ENCODE results near the gene ERO1A. TPM values are rescaled to one million over a fixed set of nuclear protein-coding genes. Genes with fewer than 3 reads are reported as not detected.

The ERO1A gene
- total and polyA plus RNA-seq, 8 donors: 9.7 to 51.0 (median 25.1) TPM

DNA sequence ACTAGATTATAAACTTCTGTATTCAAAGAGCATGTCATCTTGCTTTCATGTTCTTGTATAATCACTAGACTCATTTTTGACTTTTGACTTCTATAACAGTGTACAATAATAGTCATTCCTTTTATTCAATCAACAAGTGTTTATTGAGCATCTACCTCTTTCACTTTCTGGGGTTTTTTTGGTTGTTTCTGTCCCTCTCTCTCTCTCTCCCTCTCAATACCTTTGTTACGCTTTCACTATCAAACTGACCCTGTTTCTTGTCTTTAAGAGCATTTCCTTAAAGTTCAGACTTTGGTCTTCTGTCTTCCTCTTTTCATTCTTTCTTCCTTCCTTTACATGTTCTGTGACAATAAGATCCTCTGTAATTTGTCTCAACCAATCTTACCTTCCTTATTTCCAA, 93.2 kb downstream of the ERO1A start:
- Histone ChIP-seq H3K9me3 (no peaks in the 10 kb centered on the region), H3K4me1 (no peaks in the 10 kb centered on the region), H3K27ac (no peak overlapping the region), H3K4me3 (no peak overlapping the region), H3K36me3 (no peaks in the 10 kb centered on the region), H3K27me3 (no peaks in the 10 kb centered on the region)
- intact Hi-C loops (cut with DNase I): no loop called here
- no peak for DNase-seq
- no peak for FAIRE-seq
- 87 to 88% methylated on average over 1 of the region's 1 CpG for WGBS, 2 donors
- no peak for ATAC-seq
- TF ChIP-seq, protein P1, sequence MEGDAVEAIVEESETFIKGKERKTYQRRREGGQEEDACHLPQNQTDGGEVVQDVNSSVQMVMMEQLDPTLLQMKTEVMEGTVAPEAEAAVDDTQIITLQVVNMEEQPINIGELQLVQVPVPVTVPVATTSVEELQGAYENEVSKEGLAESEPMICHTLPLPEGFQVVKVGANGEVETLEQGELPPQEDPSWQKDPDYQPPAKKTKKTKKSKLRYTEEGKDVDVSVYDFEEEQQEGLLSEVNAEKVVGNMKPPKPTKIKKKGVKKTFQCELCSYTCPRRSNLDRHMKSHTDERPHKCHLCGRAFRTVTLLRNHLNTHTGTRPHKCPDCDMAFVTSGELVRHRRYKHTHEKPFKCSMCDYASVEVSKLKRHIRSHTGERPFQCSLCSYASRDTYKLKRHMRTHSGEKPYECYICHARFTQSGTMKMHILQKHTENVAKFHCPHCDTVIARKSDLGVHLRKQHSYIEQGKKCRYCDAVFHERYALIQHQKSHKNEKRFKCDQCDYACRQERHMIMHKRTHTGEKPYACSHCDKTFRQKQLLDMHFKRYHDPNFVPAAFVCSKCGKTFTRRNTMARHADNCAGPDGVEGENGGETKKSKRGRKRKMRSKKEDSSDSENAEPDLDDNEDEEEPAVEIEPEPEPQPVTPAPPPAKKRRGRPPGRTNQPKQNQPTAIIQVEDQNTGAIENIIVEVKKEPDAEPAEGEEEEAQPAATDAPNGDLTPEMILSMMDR (IDR thresholded peaks at IDR 0.05): no peak

GRCh38 chr14:52599974-52600373, 95.4 kb downstream of the ERO1A start:
- ATAC-seq: no peak
- H3K27ac ChIP-seq: no peak overlapping the region
- no peaks in the 10 kb centered on the region for H3K27me3 ChIP-seq
- DNase-seq: no peak
- WGBS, 2 donors: 86 to 94% methylated on average over 3 of the region's 3 CpGs
- TF ChIP-seq, protein P1 (IDR thresholded peaks at IDR 0.05): no peak
- H3K36me3 ChIP-seq: no peaks in the 10 kb centered on the region
- H3K4me3 ChIP-seq: no peak overlapping the region
- H3K9me3 ChIP-seq: no peaks in the 10 kb centered on the region
- H3K4me1 ChIP-seq: no peaks in the 10 kb centered on the region
- FAIRE-seq: no peak
- intact Hi-C loops (cut with DNase I): no loop called here

- intact Hi-C loops (cut with DNase I): no loop called here
- no peaks in the 10 kb centered on the region for H3K36me3 ChIP-seq
- TF ChIP-seq, protein P1 (IDR thresholded peaks at IDR 0.05): no peak
- no peak overlapping the region for H3K4me3 ChIP-seq
- no peaks in the 10 kb centered on the region for H3K9me3 ChIP-seq
- no peak overlapping the region for H3K27ac ChIP-seq
- no peaks in the 10 kb centered on the region for H3K4me1 ChIP-seq
- DNase-seq: no peak
- ATAC-seq: no peak
- 92 to 95% methylated on average over 1 of the region's 1 CpG for WGBS, 2 donors
- no peaks in the 10 kb centered on the region for H3K27me3 ChIP-seq
- no peak for FAIRE-seq
Measured at GRCh38 chr14:52598568-52598967, 96.8 kb downstream of the ERO1A start.

- H3K4me1 ChIP-seq: no peaks in the 10 kb centered on the region
- no peak overlapping the region for H3K4me3 ChIP-seq
- intact Hi-C loops (cut with DNase I): no loop called here
- TF ChIP-seq, protein P1 (IDR thresholded peaks at IDR 0.05): no peak
- H3K9me3 ChIP-seq: no peaks in the 10 kb centered on the region
- DNase-seq: no peak
- no peak for FAIRE-seq
- 92 to 95% methylated on average over 5 of the region's 5 CpGs for WGBS, 2 donors
- H3K27me3 ChIP-seq: no peaks in the 10 kb centered on the region
- no peak overlapping the region for H3K27ac ChIP-seq
- H3K36me3 ChIP-seq: no peaks in the 10 kb centered on the region
- no peak for ATAC-seq
Measured at GRCh38 chr14:52596861-52597260, 98.5 kb downstream of the ERO1A start.

- H3K27me3 ChIP-seq: no peaks in the 10 kb centered on the region
- WGBS, 2 donors: 83 to 89% methylated on average over 10 of the region's 10 CpGs
- TF ChIP-seq, protein P1 (IDR thresholded peaks at IDR 0.05): no peak
- no peak overlapping the region for H3K4me3 ChIP-seq
- no peak overlapping the region for H3K27ac ChIP-seq
- H3K36me3 ChIP-seq: no peaks in the 10 kb centered on the region
- no peaks in the 10 kb centered on the region for H3K4me1 ChIP-seq
- no peaks in the 10 kb centered on the region for H3K9me3 ChIP-seq
- ATAC-seq: no peak
- intact Hi-C loops (cut with DNase I): no loop called here
- DNase-seq: no peak
- FAIRE-seq: no peak
Measured at GRCh38 chr14:52596320-52596719, 99.0 kb downstream of the ERO1A start.
